Measurements from ENCODE around the gene TRAK1.

Gene TRAK1

DNA sequence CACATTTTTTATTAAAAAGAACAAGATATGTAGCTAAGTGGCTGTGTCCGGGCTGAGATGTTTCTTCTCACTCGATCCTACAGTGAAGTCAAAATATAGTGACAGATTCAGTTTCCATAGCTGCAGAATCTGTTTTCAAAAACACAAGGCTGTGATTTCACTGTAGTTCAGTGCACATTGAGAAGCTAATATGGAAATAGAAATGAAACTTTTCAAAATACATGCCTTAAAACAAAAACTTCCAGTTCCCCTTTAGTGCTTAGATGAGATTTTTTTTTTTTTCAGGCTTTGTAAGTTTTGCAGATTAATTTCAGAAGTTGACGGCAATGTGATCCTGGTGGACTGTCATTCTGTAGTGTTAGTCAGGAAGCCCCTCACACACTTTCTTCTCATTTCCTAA is 23.8 kb upstream of the TRAK1 start:
- DNase-seq (ENCODE audit: low spot score) = no peak

DNA sequence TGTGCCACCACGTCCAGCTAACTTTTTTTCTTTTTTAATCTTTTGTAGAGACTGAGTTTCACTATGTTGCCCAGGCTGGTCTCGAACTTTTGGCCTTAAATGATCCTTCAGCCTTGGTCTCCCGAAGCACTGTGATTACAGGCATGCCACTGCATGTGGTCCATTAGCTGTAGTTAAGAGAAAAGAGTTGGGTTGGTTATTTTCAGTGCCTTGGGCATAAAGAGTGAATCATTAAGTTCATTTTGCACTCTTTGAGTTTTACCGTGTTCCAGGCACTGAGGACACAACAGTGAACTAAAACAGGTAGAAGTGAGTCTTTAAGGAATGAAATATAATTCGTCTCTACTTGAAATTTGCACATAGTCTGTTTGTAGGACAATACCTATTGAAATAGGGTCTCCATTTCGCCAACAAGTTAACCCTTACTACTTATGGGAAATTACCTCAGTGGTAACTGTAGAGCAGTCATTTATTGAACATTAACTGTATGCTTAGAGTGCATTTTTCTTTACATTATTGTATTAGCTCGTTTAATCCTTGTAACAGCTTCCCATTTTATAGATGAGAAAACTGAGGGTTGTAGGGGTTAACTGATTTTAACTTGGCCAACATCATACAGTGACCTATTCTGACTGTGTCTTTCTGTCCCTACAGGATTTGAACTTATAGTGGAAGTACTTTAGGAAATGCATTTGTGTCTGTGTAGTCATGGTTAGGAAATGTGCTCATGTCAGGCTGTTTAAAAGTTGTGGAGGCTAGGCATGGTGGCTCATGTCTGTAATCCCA is 22.7 kb upstream of the TRAK1 start:
- DNase-seq (ENCODE audit: low spot score) = no peak

DNA sequence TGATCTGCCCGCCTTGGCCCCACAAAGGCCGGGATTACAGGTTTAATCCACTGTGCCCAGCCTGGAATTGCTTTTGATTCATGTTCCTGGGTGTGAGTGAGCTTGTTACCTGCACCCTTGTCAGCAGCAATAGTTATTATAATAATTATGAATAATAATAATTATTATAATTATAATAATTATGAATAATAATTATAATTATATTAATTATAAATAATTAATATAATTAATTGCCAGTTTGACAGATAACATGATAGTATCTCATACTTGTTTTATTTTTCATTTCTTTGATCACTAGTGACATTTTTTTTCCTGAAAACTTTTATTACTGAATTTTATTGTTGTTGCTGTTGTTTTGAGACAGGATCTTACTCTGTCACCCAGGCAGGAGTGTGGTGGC is 21.1 kb upstream of the TRAK1 start:
- no peak for DNase-seq (ENCODE audit: low spot score)

DNA sequence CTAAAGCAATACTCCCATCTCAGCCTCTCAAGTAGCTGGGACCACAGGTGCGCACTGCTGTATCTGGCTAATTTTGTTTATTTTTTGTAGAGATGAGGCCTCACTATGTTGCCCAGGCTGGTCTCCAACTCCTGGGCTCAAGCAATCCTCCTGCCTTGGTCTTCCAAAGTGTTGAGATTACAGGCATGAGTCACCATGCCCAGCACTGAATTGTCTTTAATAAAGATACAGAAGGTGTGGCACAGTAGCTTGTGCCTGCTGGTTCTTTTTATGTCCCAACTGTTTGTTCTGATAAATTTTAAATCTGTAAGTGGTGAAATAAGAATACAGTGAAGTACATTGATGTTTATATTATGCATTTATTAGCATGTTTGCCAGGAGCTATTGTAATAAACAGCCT is 20.6 kb upstream of the TRAK1 start:
- no peak for DNase-seq (ENCODE audit: low spot score)

DNA sequence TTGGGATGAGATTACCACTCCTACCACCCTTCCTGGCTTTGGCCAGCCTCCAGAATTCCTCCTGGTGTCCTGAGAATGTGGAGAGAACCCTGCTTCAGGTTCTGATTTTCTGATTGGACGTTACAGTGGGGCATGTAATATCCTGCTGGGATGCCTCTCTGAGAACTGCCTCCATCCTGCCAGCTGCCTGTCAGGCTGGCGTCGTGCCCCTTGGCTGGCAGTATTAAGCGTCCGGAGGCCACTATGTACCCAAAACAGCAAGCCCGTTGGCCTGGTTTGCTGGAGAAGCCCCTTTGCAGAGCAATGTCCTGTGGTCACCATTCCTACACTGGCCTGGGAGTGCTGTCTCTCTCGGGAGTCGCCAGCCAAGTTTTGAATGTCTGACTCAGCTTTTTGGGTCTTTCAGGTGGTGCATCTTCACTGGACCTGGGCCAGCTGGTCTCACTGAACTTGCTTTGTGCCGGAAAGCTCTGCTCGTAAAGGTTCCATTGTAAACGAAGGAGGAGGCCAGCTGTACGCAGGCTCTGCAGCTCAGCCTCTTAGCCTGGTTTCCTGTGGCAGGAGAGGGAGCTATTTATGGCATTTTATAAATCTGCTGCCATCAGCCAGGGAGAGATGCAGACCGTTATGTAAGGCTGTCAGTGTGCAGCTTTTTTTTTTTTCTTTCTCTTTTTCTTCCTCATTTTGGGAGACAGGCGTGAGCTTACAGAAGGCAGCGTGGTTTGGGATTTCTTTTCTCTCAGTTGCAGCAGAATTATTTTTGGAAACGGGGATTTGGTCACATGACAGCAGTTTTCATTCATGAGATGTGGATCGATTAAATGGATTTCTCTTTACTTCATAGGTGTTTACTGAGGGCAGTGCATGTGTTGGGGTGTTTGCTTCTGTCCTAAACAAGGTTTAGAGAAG is 19.0 kb upstream of the TRAK1 start:
- DNase-seq (ENCODE audit: low spot score) = no peak

DNA sequence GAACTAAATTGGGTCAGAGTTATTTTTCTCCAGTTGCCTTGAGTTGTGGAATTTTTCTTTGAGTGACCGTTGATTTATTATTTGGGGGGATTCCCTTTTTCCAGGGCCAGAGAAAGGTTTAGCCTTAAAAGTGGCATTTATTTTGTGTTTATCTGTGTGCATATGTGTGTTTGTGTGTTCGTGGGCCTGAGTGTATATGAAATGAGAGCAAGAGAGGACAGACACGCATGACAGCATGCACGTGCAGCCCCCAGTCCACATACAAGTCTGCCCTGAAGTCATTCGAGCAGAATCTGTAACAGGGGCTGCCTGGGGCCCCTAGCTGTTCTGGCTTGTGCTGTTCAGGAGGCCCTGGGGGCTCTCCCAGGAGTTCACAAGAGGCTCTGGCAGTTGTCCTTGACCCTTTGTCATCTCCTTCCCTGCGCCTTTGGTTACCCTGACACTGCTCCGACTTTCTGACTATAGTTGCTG is 18.3 kb upstream of the TRAK1 start:
- DNase-seq (ENCODE audit: low spot score) = no peak

DNA sequence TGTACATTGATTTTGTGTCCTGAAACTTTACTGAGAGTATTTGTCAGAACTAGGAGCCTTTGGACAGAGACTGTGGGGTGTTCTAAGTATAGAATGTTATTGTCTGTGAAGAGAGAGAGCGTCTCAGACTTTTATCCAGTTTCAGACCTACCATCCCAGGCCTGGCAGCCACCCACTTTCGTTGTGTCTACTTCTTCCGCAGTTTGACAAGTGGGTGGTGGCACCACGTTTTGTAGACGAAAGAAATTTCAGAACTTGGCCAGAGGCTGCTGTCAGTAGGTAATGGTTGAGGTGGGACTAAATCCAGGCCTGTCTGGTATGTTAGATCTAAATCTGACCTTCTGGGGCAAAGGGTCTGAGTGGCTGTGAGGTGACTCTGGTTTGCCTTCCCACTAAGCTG is 13.4 kb upstream of the TRAK1 start:
- no peak for DNase-seq (ENCODE audit: low spot score)

DNA sequence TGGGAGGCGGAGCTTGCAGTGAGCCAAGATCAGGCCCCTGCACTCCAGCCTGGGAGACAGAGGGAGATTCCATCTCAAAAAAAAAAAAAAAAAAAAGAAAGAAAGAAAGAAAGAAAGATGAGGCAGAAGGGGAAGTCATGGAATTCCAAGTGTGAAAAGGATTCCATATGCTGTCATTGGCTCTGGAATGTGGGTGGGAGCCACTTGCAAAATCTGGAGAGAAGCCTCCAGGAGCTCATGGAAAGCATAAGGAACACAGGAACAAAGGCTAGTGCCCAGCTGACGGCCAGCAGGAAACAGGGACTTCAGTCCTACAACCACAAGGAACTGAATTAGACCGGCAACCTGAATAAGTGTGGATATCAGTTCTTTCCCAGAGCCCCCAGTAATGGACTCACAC is 12.5 kb upstream of the TRAK1 start:
- no peak for DNase-seq (ENCODE audit: low spot score)

DNA sequence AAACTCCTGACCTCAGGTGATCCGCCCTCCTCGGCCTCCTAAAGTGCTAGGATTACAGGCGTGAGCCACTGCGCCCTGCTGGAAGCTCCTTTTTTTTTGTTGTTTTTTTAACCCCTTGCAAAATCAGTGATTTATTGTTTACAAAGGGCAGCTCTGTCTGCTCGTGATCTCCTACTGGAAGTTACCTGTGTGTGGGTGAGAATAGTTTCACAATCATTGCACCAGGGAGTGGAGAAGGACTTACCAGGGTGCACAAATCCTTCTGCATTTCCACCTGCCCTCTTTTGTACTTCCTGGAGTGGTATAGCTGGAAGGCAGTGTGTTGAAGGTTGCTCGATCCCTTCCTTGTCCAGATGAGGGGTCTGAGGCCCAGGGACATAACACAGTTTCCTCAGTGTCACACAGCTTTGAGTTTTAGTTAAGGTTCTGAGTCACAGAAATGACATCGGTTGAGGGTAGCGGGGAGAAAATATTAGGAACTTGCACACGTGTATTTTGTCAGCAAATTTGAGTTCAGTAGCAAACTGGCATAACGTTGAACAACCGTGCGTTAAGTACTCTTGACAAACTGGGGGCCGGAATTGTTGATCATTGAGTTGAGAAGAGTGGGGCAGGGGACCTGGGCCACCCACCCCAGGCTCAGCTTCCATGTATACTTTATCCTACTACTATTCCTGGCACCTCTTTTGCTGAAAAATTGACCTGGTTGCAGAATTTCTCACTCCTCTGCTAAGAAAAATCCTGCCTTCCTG is 11.3 kb upstream of the TRAK1 start:
- DNase-seq (ENCODE audit: low spot score) = no peak

DNA sequence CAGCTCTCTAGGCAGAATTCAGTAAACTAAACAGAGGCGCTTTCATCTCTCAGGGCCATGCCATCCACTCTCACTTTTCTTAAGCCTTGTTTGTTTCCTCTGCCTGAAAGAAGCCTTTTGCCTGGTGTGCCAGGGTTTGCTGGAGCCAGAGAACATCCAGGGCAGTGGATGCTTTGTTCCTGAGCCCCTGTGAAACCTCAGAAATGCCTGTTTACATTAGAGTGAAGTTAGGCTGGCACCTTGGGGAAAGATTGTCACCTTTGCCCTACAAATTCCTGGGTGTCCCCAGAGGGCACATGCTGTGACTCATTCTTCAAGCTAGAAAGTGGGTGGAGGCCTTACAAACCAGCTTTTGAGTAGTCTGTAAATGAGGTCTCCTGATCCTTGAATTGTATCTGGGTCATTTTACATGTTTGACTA is 10.7 kb upstream of the TRAK1 start:
- DNase-seq (ENCODE audit: low spot score) = peak; percentile 59

DNA sequence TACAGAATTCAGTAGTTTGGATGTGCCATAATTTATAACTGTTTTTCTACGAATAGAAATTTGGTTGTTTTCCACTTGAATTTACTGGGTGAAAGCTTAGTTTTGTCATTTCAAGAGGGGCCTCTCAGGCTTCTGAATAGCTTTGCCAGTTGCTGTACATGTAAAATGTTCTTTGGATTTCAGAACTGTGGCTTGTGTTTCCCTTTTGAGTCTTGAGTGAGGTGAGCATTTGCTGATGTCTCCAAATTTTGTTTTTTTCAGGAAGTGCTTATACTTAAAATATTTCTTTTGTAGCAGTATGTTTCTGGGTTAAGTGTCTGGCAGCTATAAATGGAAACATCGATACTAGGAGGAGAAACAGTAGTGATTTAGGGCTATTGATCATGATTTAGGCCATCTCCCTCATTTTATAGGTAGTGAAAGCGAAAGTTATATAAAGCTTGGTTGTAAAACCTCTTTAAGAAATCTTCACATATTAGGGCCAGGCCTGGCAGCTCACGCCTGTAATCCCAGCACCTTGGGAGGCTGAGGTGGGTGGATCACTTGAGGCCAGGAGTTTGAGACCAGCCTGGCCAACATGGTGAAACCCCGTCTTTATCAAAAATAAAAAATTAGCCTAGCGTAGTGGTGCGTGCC is 9.2 kb upstream of the TRAK1 start:
- DNase-seq (ENCODE audit: low spot score) = no peak

DNA sequence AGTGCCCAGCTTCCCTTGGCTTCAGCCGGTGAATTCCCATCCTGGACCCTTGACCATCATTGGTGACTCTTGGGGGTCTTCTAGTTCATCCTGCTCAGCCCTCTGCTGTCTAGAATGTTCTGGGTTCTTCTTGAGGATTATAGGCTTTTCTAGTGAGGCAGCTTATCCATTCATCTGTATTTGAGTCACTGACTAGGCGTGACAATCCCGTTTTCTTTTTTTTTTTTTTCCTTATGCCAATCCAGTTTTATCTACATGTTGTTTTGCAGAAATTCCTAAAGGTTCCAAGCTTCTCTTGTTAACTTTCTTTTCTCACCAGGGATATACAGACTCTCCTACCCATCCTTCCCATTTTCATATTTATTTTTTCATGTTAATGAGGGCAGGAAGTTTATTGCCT is 6.6 kb upstream of the TRAK1 start:
- DNase-seq (ENCODE audit: low spot score) = no peak

DNA sequence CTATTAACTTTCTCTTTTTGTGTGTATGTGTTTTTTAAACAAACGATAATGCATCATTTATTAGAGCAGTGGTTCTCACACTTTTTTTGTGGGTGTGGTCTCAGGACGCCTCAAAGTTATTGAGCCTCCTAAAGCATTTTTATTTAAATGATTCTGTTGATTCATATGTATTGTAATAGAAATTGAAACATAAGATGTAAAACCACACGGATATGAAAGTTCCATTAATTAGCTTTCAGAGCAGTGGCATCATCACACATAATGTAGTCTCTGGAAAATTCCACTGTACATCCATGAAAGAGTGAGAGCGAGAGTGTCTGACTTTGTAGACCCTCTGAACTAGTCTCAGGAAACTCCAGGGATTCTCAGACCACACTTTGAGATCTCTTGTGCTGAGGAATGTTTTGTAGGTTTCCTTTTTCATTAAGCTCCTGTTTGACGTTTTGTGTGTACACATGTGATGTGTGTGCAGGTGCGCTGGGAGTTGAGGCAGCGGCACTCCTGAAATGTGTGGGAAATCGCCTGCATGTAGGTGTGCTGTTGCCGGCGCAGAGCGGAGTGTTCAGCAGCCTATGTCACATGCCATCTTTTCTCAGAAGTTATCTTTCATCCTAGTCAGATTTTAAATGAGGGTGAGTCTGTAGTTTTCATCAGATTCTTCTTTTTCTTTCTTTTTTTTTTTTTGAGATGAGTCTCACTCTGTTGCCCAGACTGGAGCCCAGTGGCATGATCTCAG is 5.3 kb upstream of the TRAK1 start:
- DNase-seq (ENCODE audit: low spot score) = no peak

DNA sequence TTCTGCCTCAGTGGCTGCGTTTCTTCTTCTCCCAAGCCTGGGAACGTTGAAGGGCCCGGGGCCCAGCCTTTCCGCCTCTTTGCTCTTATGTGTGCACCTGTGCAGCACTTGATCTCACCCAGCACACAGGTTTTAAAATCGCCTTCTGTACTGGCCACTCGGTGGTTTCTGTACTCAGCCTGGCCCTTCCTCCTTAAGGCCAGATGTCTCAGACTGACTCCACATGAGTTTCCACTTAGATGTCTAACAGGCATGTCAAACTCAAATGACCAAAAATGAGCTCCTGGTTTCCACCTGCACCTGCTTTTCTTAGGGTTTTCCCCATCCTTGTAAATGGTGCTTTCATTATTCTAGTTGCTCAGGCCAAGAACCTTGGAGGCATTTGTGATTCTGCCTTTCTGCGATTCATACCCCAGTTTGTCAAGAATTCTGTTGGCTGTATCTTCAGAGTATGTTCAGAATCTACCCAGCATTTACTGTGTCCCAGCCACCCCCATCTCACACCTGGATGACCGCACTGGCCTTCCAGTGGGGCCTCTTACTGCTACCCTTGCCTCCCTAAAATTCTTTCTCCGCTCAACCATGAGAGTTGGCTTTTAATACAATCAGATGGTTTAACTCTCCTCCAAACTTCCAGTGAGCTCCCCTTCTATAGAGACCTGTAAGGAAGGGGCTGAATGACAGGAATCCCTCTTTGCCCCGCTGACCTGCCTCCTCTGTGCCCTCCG is 2.2 kb upstream of the TRAK1 start:
- DNase-seq (ENCODE audit: low spot score) = no peak

DNA sequence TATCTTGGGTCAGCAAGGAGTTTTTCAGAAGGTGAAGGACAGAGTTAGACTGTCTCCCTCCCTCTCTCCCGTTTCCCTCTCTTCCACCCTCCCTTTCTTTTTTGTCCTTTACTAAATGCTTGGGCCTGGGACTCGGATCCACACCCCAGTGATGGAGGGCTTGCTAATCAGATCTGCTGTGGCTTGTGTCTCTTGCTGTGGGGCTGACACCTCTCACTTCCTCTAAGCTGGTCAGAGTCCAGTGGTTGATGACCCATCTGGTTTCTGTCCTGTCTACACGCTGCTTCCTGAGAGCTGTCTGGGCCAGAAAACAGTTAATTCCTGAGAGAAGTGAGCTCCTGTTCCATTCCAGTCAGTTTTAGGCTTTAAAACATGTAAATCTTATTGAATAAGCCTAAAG is 849 bp downstream of the TRAK1 start:
- DNase-seq (ENCODE audit: low spot score) = no peak

DNA sequence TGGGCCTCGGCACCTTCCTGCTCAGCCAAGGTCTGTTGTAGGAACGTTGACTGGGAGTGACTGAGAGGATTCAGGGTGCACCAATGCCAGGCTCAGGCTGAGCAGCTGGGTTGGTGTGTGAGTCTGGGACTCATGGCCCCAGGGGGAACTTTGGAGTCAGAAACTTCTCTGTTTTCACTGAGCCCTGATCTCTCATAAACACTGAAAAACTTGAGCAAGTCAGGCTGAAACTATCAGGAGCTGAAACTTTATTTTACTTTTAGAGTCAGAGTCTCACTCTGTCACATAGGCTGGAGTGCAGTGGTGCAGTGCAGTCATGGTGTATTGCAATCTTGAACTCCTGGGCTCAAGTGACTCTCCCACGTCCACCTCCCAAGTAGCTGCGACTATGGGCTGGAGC is 3.0 kb downstream of the TRAK1 start:
- no peak for DNase-seq (ENCODE audit: low spot score)

DNA sequence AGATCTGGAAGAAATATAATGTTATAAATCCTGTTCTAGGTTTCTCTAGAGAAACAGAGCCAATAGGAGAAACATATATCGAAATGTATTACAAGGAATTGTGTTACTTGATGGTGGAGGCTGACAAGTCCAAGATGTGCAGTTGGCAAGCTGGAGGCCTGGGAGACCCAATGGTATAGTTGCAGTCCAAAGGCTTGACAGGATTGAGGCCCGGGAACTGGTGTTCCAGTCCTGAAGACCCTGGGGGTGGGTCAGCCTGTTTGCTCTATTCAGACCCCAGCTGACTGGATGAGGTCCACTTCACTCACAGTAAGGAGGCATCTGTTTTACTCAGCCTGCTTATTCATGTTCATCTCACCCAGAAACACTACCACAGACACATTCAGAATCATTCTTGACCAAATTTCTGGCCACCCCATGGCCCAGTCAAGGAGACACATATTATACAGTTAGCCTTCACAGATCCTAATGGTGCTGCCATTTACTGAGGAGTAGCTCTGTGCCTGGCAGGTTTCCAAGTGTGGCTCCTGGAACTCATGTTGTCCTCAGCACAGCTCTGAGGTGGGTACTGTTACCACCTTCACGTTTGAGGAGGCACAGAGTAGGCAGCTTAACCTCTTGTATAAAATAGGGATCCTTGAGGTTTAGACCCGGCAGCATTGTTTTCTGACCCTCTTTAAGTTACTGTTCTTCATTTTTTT is 3.7 kb downstream of the TRAK1 start:
- DNase-seq (ENCODE audit: low spot score) = no peak

DNA sequence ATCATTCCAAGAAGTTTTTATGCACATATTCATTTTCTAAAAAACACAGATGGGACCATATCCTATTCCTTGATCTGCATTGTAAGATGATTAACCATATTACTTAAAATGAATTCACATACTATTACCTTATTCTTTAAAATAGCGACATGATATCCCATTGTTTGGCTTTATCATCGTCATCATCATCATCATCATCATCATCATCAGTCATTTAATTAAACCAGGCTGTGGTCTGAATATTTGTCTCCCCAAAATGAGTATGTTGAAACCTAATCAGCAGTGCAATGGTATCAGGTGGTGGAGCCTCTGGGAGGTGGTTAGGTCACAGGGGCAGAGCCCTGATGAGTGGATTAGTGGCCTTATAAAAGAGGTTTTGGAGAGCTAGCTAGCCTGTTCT is 4.4 kb downstream of the TRAK1 start:
- no peak for DNase-seq (ENCODE audit: low spot score)

DNA sequence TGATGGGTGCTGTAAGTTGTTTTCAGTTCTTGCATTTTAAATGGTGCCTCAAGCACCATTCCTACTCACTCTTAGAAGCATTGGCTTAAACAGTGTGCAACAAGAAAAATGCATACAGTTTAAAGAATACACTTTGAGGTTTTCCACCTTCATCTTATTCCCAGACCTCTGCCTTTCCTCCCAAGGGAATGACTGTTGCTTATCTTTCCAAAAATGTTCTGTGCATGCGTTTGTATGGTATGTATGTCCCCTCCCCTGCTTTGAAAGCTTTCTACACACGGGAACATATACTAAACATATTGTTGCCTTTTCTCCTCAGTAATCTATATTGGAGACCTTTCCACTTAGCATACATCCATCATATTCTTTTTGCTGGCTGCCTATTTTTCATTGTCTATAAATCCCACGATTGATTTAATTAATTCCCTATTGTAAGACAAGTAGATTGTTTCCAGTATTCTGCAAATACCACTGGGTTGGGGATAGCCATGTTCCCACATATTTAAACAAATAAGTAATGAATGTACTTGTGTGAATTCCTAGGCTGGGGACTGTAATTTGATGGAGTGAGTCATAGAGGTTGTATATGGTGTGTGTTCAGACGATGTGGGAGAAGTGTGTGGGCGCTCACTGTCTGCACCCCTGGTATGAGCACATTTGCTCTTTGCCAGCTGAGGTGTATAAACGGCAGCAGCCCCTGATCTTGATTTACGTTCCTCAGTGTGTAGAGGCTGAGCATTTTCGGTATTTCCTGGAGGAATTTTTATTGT is 5.8 kb downstream of the TRAK1 start:
- no peak for DNase-seq (ENCODE audit: low spot score)
